Endothelial cell (in vitro differentiated cells): ENCODE measurements around the gene EXOC3L1. TPM values are rescaled to one million over a fixed set of nuclear protein-coding genes. Genes with fewer than 3 reads are reported as not detected.
A peak's percentile ranks its signal among the peaks of the same experiment; 100 is the strongest.

Source experiments
- DNase-seq: peaks from one replicate; pipeline ENCODE4 v3.0.0; 2021; ENCODE audit warnings: low spot score
- H3K27ac Mint-ChIP-seq: one replicate; pipeline ENCODE4 v1.8.0; 2021; ENCODE audit warnings: mixed read lengths, inconsistent platforms; ENCODE audit not compliant: unreplicated experiment
- H3K27me3 Mint-ChIP-seq: one replicate; pipeline ENCODE4 v1.8.0; 2021; ENCODE audit warnings: mild to moderate bottlenecking, moderate library complexity, mixed read lengths, inconsistent platforms; ENCODE audit not compliant: unreplicated experiment
- H3K36me3 Mint-ChIP-seq: one replicate; pipeline ENCODE4 v1.8.0; 2021; ENCODE audit warnings: mild to moderate bottlenecking, low read depth, mixed read lengths, inconsistent platforms; ENCODE audit not compliant: unreplicated experiment
- H3K4me1 Mint-ChIP-seq: one replicate; pipeline ENCODE4 v1.8.0; 2021; ENCODE audit warnings: mild to moderate bottlenecking, mixed read lengths, inconsistent platforms; ENCODE audit not compliant: unreplicated experiment
- H3K4me3 Mint-ChIP-seq: one replicate; pipeline ENCODE4 v1.8.0; 2021; ENCODE audit warnings: mild to moderate bottlenecking, mixed read lengths, inconsistent platforms; ENCODE audit not compliant: unreplicated experiment
- H3K9me3 Mint-ChIP-seq: one replicate; pipeline ENCODE4 v1.8.0; 2021; ENCODE audit warnings: mixed read lengths, inconsistent platforms; ENCODE audit not compliant: unreplicated experiment
- CTCF ChIP-seq: fragments of 200-600 bp; sonication (generic); IDR thresholded peaks from one replicate; pipeline ENCODE4 v1.5.0; 2021; ENCODE audit warnings: antibody characterized with exemption; ENCODE audit not compliant: unreplicated experiment
- total RNA-seq: library from RNA; stranded (reverse); fragmentation: NEBNext Ultra II Directional; extraction: Animal tissue kit (Norgen Biotek cat#: 25700); gene quantifications from one replicate; pipeline ENCODE4 v1.2.1, GENCODE V29; 2021; ENCODE audit not compliant: unreplicated experiment

Gene EXOC3L1
- total RNA-seq, 1 donor from 2014 or later = 150 TPM

GRCh38 chr16:67230809-67231660, 41.1 kb upstream of the EXOC3L1 start:
- no peak for DNase-seq

GRCh38 chr16:67229906-67230808, 40.2 kb upstream of the EXOC3L1 start:
- no peak for DNase-seq
- Mint-ChIP-seq H3K36me3 (peaks cover 30% of the 10 kb centered on the region), H3K4me1 (peaks cover 24% of the 10 kb centered on the region), H3K4me3 (no peak overlapping the region), H3K9me3 (no peaks in the 10 kb centered on the region), H3K27ac (no peak overlapping the region), H3K27me3 (peaks cover 25% of the 10 kb centered on the region)
- no peak for TF ChIP-seq CTCF

More at GRCh38 chr16:67230809-67231660, 41.1 kb upstream of the EXOC3L1 start:
- Mint-ChIP-seq H3K27me3 (peaks cover 18% of the 10 kb centered on the region), H3K36me3 (peaks cover 29% of the 10 kb centered on the region), H3K9me3 (no peaks in the 10 kb centered on the region), H3K27ac (peak overlapping the region; percentile 30), H3K4me3 (no peak overlapping the region), H3K4me1 (peaks cover 17% of the 10 kb centered on the region)
- TF ChIP-seq CTCF = no peak

- TF ChIP-seq CTCF = no peak
- no peaks in the 10 kb centered on the region for H3K9me3 Mint-ChIP-seq
- H3K27ac Mint-ChIP-seq = no peak overlapping the region
- peaks cover 21% of the 10 kb centered on the region for H3K36me3 Mint-ChIP-seq
- DNase-seq = no peak
- H3K4me1 Mint-ChIP-seq = peaks cover 37% of the 10 kb centered on the region
- H3K27me3 Mint-ChIP-seq = peaks cover 24% of the 10 kb centered on the region
- H3K4me3 Mint-ChIP-seq = peak overlapping the region; percentile 59
Observed at GRCh38 chr16:67228905-67229304, 39.0 kb upstream of the EXOC3L1 start.

GRCh38 chr16:67228034-67228785, 38.3 kb upstream of the EXOC3L1 start:
- peak overlapping the region; percentile 39 for H3K27ac Mint-ChIP-seq
- no peaks in the 10 kb centered on the region for H3K9me3 Mint-ChIP-seq
- peak overlapping the region; percentile 99 for H3K4me3 Mint-ChIP-seq
- H3K4me1 Mint-ChIP-seq = peaks cover 43% of the 10 kb centered on the region
- peaks cover 27% of the 10 kb centered on the region for H3K27me3 Mint-ChIP-seq
- no peak for TF ChIP-seq CTCF
- peaks cover 21% of the 10 kb centered on the region for H3K36me3 Mint-ChIP-seq
- no peak for DNase-seq
